Measurements from ENCODE around the gene NEDD4L. TPM values are rescaled to one million over a fixed set of nuclear protein-coding genes. Genes with fewer than 3 reads are reported as not detected.

Gene NEDD4L
- total RNA-seq, 1 donor, result 31.5 TPM

DNA sequence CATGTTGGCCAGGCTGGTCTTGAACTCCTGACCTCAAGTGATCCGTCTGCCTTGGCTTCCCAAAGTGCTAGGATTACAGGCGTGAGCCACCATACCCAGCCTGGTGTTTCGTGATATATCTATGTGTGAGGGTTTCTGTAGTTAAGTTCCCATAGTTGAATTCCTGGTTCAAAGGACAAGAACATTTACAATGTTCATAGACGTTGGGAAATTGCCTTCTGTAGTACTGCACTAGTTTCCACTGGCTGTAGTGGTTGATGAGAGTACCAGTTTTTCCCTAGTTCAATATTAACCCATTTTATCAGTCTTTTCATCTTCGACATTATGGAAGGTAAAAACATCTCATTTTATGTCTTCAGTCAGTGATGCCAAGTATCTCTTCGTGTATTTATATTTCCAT lies 171.0 kb downstream of the NEDD4L start:
- DNase-seq (ENCODE audit: low read depth), result no peak
- TF ChIP-seq, protein P1, sequence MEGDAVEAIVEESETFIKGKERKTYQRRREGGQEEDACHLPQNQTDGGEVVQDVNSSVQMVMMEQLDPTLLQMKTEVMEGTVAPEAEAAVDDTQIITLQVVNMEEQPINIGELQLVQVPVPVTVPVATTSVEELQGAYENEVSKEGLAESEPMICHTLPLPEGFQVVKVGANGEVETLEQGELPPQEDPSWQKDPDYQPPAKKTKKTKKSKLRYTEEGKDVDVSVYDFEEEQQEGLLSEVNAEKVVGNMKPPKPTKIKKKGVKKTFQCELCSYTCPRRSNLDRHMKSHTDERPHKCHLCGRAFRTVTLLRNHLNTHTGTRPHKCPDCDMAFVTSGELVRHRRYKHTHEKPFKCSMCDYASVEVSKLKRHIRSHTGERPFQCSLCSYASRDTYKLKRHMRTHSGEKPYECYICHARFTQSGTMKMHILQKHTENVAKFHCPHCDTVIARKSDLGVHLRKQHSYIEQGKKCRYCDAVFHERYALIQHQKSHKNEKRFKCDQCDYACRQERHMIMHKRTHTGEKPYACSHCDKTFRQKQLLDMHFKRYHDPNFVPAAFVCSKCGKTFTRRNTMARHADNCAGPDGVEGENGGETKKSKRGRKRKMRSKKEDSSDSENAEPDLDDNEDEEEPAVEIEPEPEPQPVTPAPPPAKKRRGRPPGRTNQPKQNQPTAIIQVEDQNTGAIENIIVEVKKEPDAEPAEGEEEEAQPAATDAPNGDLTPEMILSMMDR (IDR thresholded peaks at IDR 0.05; ENCODE audit: insufficient read depth, low read depth, low read length), result no peak
- no peak overlapping the region for H3K4me3 ChIP-seq (ENCODE audit: low read depth, low read length)

DNA sequence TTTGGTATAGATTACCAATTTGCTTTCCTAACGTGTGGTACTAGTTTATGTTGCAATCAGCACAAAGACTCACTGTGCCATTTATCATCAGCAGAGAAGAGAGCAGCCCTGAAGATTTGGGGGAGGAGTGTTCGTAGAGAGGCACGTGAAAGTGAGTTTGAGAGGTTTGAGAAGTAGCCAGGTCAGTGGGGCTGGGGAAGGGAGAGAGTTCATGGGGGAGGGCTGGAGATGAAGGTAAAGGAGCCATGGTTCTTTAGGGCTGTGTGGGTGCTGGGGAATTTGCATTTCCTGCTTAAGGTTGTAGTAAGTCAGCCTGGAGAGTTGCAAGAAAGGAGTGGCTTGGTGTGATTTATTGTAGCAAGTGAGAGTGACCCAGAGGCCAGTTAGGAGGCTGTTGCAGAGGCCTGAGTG lies 172.1 kb downstream of the NEDD4L start:
- peak; percentile 49 for DNase-seq (ENCODE audit: low read depth)
- no peak overlapping the region for H3K4me3 ChIP-seq (ENCODE audit: low read depth, low read length)
- TF ChIP-seq, protein P1 (IDR thresholded peaks at IDR 0.05; ENCODE audit: insufficient read depth, low read depth, low read length), result no peak

DNA sequence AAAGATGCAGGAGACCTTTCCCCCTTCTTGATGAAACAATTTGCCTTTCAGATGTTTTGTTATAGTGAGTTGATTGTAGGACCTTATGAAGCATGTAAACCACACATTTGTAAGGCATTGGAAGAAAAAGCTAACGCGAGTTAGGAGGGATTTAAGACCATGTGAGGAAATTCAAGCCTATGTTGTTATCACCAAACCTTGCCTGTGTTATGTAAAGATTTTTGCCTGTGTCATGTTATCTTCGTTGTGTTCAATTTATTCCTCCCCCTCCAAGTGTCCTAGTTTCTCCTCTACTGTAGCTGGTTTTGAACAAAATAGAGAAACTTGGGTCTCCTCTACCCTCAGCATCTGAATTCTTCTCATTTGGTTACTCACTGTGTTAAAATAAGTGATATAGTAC lies 173.0 kb downstream of the NEDD4L start:
- TF ChIP-seq, protein P1 (IDR thresholded peaks at IDR 0.05; ENCODE audit: insufficient read depth, low read depth, low read length), result no peak
- DNase-seq (ENCODE audit: low read depth), result peak; percentile 31
- no peak overlapping the region for H3K4me3 ChIP-seq (ENCODE audit: low read depth, low read length)

DNA sequence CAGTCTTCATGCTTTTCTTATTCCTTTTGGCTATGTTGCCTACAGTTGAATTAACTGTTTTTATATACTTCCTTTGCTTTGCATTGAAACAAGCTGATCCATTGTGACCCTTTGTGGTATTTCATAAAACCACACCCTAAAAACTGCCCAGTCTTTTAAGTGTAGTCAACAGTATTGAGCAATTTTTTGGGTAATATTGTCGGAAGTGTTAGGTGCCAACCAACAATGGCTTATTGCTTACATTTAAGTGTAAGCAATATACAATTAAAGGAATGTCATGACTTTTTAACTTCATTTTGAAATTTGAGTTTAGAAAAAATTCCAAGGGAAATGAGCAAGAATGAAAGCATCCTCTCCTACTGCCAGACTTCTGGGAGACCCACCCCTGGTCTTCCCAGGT lies 174.1 kb downstream of the NEDD4L start:
- TF ChIP-seq, protein P1 (IDR thresholded peaks at IDR 0.05; ENCODE audit: insufficient read depth, low read depth, low read length), result no peak
- DNase-seq (ENCODE audit: low read depth), result peak; percentile 60
- no peak overlapping the region for H3K4me3 ChIP-seq (ENCODE audit: low read depth, low read length)

DNA sequence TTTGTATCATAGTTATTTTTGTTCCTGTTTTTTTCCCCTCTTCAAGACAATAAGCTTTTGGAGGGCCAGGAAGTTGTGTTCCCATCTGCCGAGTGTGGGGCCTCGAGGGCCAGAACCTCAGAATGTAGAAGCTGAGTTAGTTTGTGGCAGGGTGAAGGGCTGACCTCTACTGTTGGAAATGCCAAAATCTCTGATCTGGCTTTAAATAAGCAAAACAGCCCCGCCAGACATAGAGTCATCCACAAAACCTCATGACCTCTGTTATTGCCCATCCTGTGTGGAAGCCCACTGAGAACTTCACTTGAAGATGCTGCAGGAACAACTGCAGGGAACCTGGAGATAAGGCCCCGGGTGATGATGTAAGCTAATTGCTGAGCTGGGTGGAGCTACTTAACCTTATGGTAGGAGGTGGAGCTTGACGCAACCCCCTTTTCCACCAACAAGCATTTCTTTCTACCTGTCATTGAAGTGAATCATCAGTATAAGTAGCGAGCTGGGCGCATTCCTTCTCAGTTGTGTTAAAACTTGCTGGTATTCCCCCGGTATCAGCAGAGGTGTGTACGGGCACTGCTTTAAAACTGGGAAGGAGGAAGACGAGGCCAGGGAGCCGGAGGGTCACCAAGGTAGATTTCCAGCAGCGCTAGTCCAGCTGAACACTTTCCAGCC lies 177.2 kb downstream of the NEDD4L start:
- H3K4me3 ChIP-seq (ENCODE audit: low read depth, low read length), result no peak overlapping the region
- TF ChIP-seq, protein P1 (IDR thresholded peaks at IDR 0.05; ENCODE audit: insufficient read depth, low read depth, low read length), result no peak
- peak; percentile 48 for DNase-seq (ENCODE audit: low read depth)

DNA sequence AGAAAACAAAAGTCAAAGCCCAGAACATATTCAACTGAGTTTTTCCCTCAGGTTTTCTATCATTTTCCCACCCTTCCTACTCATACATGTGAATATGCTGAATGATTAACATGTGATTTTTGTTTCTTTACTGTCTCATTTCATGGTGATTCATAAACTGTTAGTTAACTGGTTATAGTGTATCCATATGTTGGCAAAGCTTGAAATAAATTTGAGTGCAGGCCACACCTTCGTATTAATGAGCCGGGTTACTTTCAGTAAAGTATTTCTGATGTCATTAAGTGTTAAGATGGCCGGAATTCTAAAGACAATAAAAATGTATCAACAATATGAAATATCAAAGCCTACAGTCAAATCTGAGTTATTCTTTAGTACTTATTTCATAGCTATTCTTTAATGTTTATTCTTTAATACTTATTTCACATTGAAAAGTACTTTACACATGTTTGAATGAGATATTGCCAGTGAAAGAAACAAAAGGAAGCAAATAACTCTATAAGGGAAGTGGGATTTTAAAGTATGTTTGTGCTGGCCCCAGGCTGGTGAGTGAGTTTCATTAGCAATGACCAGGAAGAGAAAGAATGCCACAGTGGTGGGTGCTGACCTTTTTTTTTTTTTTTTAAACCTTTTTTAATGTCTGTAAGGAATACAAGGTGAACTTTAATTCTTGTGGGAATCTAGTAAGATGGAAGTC lies 178.6 kb downstream of the NEDD4L start:
- TF ChIP-seq, protein P1 (IDR thresholded peaks at IDR 0.05; ENCODE audit: insufficient read depth, low read depth, low read length), result no peak
- DNase-seq (ENCODE audit: low read depth), result peak; percentile 7
- H3K4me3 ChIP-seq (ENCODE audit: low read depth, low read length), result no peak overlapping the region

All from fibroblast of villous mesenchyme (primary cell).